OCI-LY7 (cell line): ENCODE data around the gene CELF2. TPM values are rescaled to one million over a fixed set of nuclear protein-coding genes. Genes with fewer than 3 reads are reported as not detected.

Experiments
- BruUV-seq: library from RNA; stranded (reverse); fragments of 400-500 nt; replicated peaks from 2 replicates; lab custom pipeline; 2021; lab: Mats Ljungman, UMichigan
- CTCF ChIA-PET: fragments of 300-600 bp; sonication (Branson Sonifier 250); formaldehyde crosslinking; loops from one replicate; lab custom pipeline; 2022; ENCODE audit warnings: antibody characterized with exemption; ENCODE audit not compliant: unreplicated experiment; lab: Charles Lee
- POLR2A ChIA-PET: fragments of 300-600 bp; sonication (Branson Sonifier 250); formaldehyde crosslinking; loops from one replicate; lab custom pipeline; 2022; ENCODE audit warnings: antibody characterized with exemption; lab: Charles Lee
- DNase-seq: peaks from one replicate; pipeline ENCODE4 v3.0.0-alpha.2; 2015; ENCODE audit warnings: low spot score
- H2AFZ ChIP-seq: fragments of 200-600 bp; sonication (generic), shearing (Covaris generic); 2 replicates; pipeline ENCODE4 v1.6.1; 2014; ENCODE audit warnings: mild to moderate bottlenecking, antibody characterized with exemption, low read length, moderate library complexity
- H3K27ac ChIP-seq: fragments of 200-600 bp; sonication (generic); 2 replicates; pipeline ENCODE4 v1.5.1; 2014; ENCODE audit warnings: mixed run types, low read depth, mild to moderate bottlenecking, moderate library complexity, low read length, inconsistent platforms; ENCODE audit not compliant: poor library complexity, severe bottlenecking
- H3K36me3 ChIP-seq: fragments of 200-600 bp; sonication (generic); 2 replicates; pipeline ENCODE4 v1.6.1; 2014; ENCODE audit warnings: mild to moderate bottlenecking, antibody characterized with exemption, low read length, moderate library complexity, mixed read lengths; ENCODE audit not compliant: insufficient read depth
- H3K4me1 ChIP-seq: fragments of 200-600 bp; sonication (generic); 2 replicates; pipeline ENCODE4 v1.5.1; 2014; ENCODE audit warnings: mild to moderate bottlenecking, low read length; ENCODE audit not compliant: insufficient read depth, poor library complexity, severe bottlenecking
- H3K4me2 ChIP-seq: fragments of 200-600 bp; sonication (generic); 2 replicates; pipeline ENCODE4 v1.6.1; 2014; ENCODE audit warnings: mild to moderate bottlenecking, low read length
- H3K4me3 ChIP-seq: fragments of 200-600 bp; sonication (generic); 2 replicates; pipeline ENCODE4 v1.5.1; 2014; ENCODE audit warnings: mild to moderate bottlenecking, low read depth, low read length; ENCODE audit not compliant: poor library complexity, severe bottlenecking
- H3K79me2 ChIP-seq: fragments of 200-600 bp; sonication (generic); 2 replicates; pipeline ENCODE4 v1.6.1; 2016; ENCODE audit warnings: low read depth, mild to moderate bottlenecking, low read length, moderate library complexity, mixed read lengths; ENCODE audit not compliant: insufficient read depth
- H3K9me2 ChIP-seq: fragments of 200-600 bp; sonication (generic); 2 replicates; pipeline ENCODE4 v1.6.1; 2016; ENCODE audit warnings: mild to moderate bottlenecking, low read length, mixed read lengths; ENCODE audit not compliant: insufficient read depth
- H3K9me3 ChIP-seq: fragments of 200-600 bp; sonication (generic); 2 replicates; pipeline ENCODE4 v1.6.1; 2014; ENCODE audit warnings: mild to moderate bottlenecking, mixed run types, low read length, mixed read lengths
- H4K20me1 ChIP-seq: fragments of 200-600 bp; sonication (generic); 2 replicates; pipeline ENCODE4 v1.6.1; 2014; ENCODE audit warnings: mild to moderate bottlenecking, antibody characterized with exemption, low read length, moderate library complexity, mixed read lengths; ENCODE audit not compliant: insufficient read depth
- EZH2phosphoT487 ChIP-seq: fragments of 200-600 bp; sonication (generic); IDR thresholded peaks from 2 replicates; pipeline ENCODE4 v1.6.1; 2018; ENCODE audit warnings: low read depth, borderline replicate concordance, mild to moderate bottlenecking, mixed run types, antibody characterized with exemption, low read length, moderate library complexity, mixed read lengths
- intact Hi-C: fragments of 100-400 bp; cut with micrococcal nuclease; formaldehyde crosslinking; loops from one replicate; pipeline ENCODE4 v1.10.0; 2022; ENCODE audit not compliant: unreplicated experiment
- total RNA-seq, 2 experiments: library from RNA; depleted of rRNA in 1 of 2; stranded (reverse); fragments of >200 nt in 1 of 2; shearing (Covaris generic) in 1 of 2; gene quantifications; 2 replicates each; pipeline ENCODE4 v1.2.3, GENCODE V29; 2014 to 2022
- TF ChIP-seq, protein P1 (sequence below): fragments of 200-600 bp; sonication (generic); conservative IDR thresholded peaks from 2 replicates; pipeline ENCODE4 v1.5.1; 2014; ENCODE audit warnings: mild to moderate bottlenecking, antibody characterized with exemption, low read length, moderate library complexity, mixed read lengths

The CELF2 gene
- total RNA-seq, 2 experiments from 2014 or later = 5.4 to 19.1 TPM

DNA sequence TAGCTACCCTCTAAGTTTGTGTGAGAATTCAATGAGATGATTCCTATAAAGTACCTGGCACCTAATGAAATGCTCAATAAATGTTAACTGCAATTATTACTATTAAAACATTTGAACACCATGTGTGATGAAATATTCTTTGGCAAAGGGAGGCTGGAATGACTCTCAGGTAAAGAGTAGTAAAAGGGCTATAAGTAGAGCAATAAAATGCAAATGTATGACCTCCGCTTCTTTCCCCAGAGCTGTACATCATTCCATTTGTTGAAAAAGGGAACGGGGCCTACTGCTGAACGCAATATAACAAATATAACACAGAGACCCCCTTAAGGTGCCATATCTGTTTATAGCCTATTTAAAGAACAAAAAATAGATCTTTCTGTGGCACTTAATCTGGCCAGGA, 27.8 kb downstream of the CELF2 start:
- Histone ChIP-seq H3K9me2 (no peaks in the 10 kb centered on the region), H3K36me3 (no peaks in the 10 kb centered on the region), H3K4me1 (no peaks in the 10 kb centered on the region), H2AFZ (no peak overlapping the region), H3K4me2 (no peak overlapping the region), H4K20me1 (no peaks in the 10 kb centered on the region), H3K79me2 (no peaks in the 10 kb centered on the region), H3K9me3 (no peaks in the 10 kb centered on the region), H3K4me3 (no peak overlapping the region), H3K27ac (no peak overlapping the region)
- CTCF ChIA-PET = no interaction called here
- TF ChIP-seq, protein P1, sequence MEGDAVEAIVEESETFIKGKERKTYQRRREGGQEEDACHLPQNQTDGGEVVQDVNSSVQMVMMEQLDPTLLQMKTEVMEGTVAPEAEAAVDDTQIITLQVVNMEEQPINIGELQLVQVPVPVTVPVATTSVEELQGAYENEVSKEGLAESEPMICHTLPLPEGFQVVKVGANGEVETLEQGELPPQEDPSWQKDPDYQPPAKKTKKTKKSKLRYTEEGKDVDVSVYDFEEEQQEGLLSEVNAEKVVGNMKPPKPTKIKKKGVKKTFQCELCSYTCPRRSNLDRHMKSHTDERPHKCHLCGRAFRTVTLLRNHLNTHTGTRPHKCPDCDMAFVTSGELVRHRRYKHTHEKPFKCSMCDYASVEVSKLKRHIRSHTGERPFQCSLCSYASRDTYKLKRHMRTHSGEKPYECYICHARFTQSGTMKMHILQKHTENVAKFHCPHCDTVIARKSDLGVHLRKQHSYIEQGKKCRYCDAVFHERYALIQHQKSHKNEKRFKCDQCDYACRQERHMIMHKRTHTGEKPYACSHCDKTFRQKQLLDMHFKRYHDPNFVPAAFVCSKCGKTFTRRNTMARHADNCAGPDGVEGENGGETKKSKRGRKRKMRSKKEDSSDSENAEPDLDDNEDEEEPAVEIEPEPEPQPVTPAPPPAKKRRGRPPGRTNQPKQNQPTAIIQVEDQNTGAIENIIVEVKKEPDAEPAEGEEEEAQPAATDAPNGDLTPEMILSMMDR = no peak
- no peak for TF ChIP-seq EZH2phosphoT487
- POLR2A ChIA-PET = no interaction called here
- BruUV-seq = no TSS peak
- intact Hi-C loops = no loop called here
- DNase-seq = no peak

DNA sequence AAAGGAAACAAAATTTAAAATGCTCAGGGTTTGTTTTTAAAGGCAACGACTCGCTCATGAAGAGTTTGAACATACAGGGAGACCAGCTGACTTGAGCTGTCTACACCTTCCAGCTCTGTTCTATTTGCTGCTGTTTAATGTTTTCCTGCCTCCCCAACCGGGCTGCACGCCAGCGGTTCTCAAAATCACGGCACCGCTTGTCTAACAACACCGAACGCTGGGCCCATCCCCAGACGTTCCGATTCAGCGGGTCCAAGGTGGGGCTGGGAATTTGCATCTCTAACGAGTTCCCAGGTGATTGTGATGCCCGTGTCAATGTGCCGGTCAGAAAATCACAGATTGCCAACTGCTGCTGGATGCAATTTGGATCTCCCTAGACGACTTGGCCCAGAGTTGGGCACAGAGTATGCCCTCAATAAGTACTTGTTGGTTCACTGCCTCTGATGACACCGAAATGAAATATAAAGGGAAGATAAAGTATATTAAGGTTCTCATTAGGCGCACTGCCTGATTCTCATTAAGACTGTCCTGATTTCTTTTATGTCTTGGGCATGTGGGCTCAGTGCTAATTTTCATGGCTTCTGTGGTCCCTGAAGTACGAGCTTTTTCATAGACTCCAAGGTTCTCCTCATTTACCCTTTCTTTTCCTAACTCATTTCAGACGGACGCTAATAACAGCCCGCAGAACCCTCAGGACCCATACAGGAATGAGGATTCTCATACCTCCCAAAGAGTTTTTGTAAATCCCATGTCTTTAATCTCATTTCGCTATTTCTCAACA, 28.5 kb downstream of the CELF2 start:
- no peak for DNase-seq
- no peaks in the 10 kb centered on the region for H3K9me2 ChIP-seq
- CTCF ChIA-PET = no interaction called here
- no peaks in the 10 kb centered on the region for H3K79me2 ChIP-seq
- H3K36me3 ChIP-seq = no peaks in the 10 kb centered on the region
- no peaks in the 10 kb centered on the region for H3K9me3 ChIP-seq
- POLR2A ChIA-PET = interaction anchor here (0.6 to 0.7 kb wide), 2 partner anchors 23 to 340 kb away, joined by 3 read pairs; no protein-coding TSS in a partner anchor
- no peak overlapping the region for H2AFZ ChIP-seq
- no TSS peak for BruUV-seq
- TF ChIP-seq EZH2phosphoT487 = no peak
- TF ChIP-seq, protein P1 = no peak
- no peak overlapping the region for H3K27ac ChIP-seq
- no peaks in the 10 kb centered on the region for H4K20me1 ChIP-seq
- H3K4me3 ChIP-seq = no peak overlapping the region
- intact Hi-C loops = no loop called here
- no peaks in the 10 kb centered on the region for H3K4me1 ChIP-seq
- no peak overlapping the region for H3K4me2 ChIP-seq

DNA sequence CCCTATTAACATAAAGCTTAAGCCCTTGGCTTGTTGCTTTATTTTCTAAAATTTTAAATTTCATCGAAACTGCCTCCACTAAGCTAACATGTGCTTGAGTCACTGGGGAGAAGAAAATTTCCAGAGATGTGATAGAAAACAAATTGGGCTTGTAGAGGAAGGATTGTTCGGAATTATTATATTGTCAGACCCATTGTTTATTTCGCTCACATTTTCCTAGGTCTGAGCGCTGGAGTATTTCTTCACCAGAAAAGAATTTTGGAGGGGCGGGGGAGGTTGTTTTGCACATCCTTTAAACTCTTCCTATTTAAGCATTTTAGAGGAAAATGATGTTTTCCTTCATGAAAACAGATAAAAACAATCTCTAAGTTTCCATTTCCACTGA, 29.1 kb downstream of the CELF2 start:
- no TSS peak for BruUV-seq
- no peaks in the 10 kb centered on the region for H3K36me3 ChIP-seq
- H3K4me2 ChIP-seq = no peak overlapping the region
- no peak for DNase-seq
- no peaks in the 10 kb centered on the region for H3K9me2 ChIP-seq
- TF ChIP-seq, protein P1 = no peak
- TF ChIP-seq EZH2phosphoT487 = no peak
- POLR2A ChIA-PET = interaction anchor here (0.6 to 0.7 kb wide), 2 partner anchors 24 to 341 kb away, joined by 3 read pairs; no protein-coding TSS in a partner anchor
- H3K79me2 ChIP-seq = no peaks in the 10 kb centered on the region
- H3K4me1 ChIP-seq = no peaks in the 10 kb centered on the region
- no peak overlapping the region for H3K4me3 ChIP-seq
- no peak overlapping the region for H2AFZ ChIP-seq
- no peaks in the 10 kb centered on the region for H3K9me3 ChIP-seq
- no peak overlapping the region for H3K27ac ChIP-seq
- no peaks in the 10 kb centered on the region for H4K20me1 ChIP-seq
- intact Hi-C loops = no loop called here
- CTCF ChIA-PET = no interaction called here
